Pancreas (tissue), 10 donors: ENCODE results near the gene JPH2. TPM values are rescaled to one million over a fixed set of nuclear protein-coding genes. Genes with fewer than 3 reads are reported as not detected.
"Not testable (repeated sequence)": the region's sequence is repeated elsewhere in the genome, so short reads cannot be mapped to it uniquely, and the experiment has no call there.

Source experiments
- ATAC-seq, 4 donors: fragments of 200-7000 bp; cut with Tn5 transposase; one replicate each; pipeline versions ENCODE4 v1.8.0 to v1.9.1; 2020; ENCODE audit warnings: mild to moderate bottlenecking in 4 of 4, moderate library complexity in 4 of 4
- DNase-seq, 6 donors: peaks; one replicate each; pipeline ENCODE4 v3.0.0-alpha.2; 2020
- FAIRE-seq: peaks from 2 replicates; lab custom pipeline; 2012; peaks lifted over from hg19 to GRCh38; lab: Jason Lieb, UNC
- H3K27ac ChIP-seq, 4 donors: fragments of 200-600 bp; sonication (generic); 1 replicate in 3 of 4; 2 replicates in 1 of 4; pipeline versions ENCODE4 v1.5.0 to v1.8.0; 2020
- H3K27me3 ChIP-seq, 4 donors: fragments of 200-600 bp; one replicate each; pipeline ENCODE4 v1.8.0; 2021
- H3K36me3 ChIP-seq, 3 donors: fragments of 200-600 bp; sonication (generic) in 1 of 3; one replicate each; pipeline versions ENCODE4 v1.5.0 to v1.8.0; 2020 to 2021
- H3K4me1 ChIP-seq, 3 donors: fragments of 200-600 bp; one replicate each; pipeline ENCODE4 v1.8.0; 2021
- H3K4me3 ChIP-seq, 4 donors: fragments of 200-600 bp; sonication (generic) in 2 of 4; one replicate each; pipeline versions ENCODE4 v1.5.0 to v1.8.0; 2020 to 2021
- H3K9me3 ChIP-seq, 4 donors: fragments of 200-600 bp; one replicate each; pipeline ENCODE4 v1.8.0; 2021
- WGBS, 2 donors: extraction: QIAGEN DNeasy Blood & Tissue Kit; methylation state at CpG; one replicate each; pipeline ENCODE4 v1.1.7; 2013; 5-methylcytosine and 5-hydroxymethylcytosine counted together
- intact Hi-C, 3 donors: fragments of 100-400 bp; cut with DNase I; formaldehyde crosslinking; loops; one replicate each; pipeline versions ENCODE4 v1.11.1 to v1.14.2; 2022
- polyA plus RNA-seq, 2 donors: library from polyadenylated mRNA; stranded (reverse); fragments of 200-250 nt; gene quantifications; one replicate each; pipeline ENCODE4 v1.2.3, GENCODE V29; 2013
- total RNA-seq, 6 donors: library from RNA; stranded (reverse); fragmentation: NEBNext Ultra II Directional in 4 of 6; extraction: Animal tissue kit (Norgen Biotek cat#: 25700) in 4 of 6; gene quantifications; one replicate each; pipeline versions ENCODE4 v1.2.1 to v1.2.4, GENCODE V29; 2021 to 2023
- TF ChIP-seq, protein P1 (sequence below), 4 donors: fragments of 200-600 bp; sonication (generic) in 3 of 4; IDR thresholded peaks; one replicate each; pipeline versions ENCODE4 v1.5.0 to v1.8.0; 2021; ENCODE audit warnings: antibody characterized with exemption in 4 of 4
- donor health status: healthy with polysubstance abuse.
- donor health status: DM: no; HTN: no; CAD: no; lungs with moderate emphysema.
- donor health status: DM: no; HTN: no; CAD: no.
- donor health status: control.
- donor health status: control.
- donor health status: Bipolar disorder and iron deficiency.
- donor health status: DM: yes; HTN: yes; CAD: no.
- donor health status: DM: no; HTN: no; CAD: no.
- donor health status: DM: no; HTN: no; CAD: no.
- donor health status: DM: yes; HTN: yes; CAD: no.

The JPH2 gene
- total RNA-seq (under 1 TPM; 0.09 to 0.37 (median 0.22) TPM), polyA plus RNA-seq (1 to 10 TPM in 1 of 2 donors, under 1 TPM in 1; 0.31 to 1.1 TPM)

DNA sequence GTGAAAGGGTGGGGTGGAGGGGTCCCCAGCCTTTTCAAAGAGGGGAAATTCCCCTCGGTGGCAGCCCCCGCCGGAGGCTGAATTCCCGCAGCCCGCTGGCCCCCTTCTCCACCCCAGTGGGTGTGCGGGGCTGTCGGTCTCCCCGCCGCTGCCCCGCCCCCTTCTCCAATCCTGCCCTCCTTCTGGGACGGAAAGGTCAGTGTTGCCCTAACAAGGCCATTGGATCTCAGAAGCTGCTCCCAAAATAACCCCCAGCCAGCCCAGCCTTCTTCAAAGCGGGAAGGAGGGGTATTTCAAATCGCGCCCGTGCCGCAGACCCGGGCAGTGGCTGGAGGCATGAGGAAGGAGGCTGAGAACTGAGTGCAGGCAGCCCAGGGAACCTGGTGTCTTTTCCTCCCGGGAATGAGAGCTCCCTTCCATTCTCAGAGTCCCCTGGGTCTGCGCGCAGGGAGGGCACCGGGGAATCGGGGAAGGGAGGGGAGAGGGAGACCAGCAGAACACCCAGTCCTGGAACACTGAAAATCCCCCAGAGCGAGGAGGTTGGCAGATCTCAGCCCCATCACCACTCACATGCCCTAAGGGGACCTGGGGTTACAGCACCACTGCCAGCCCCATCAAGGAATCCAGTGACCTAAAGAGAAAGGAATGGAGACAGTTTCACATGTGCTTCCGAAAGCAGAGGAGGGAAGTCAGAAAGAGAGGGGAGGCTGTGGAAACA, at the start of gene JPH2:
TSS of gene JPH2 (minus strand) at position 135 of the 718 bp plus-strand sequence. CDS start 483 bp downstream, outside the sequence.
- Histone ChIP-seq H3K4me1 (peaks cover 0 to 10% (median 3%) of the 10 kb centered on the region in 3 donors), H3K27me3 (no peaks in the 10 kb centered on the region), H3K4me3 (peak within 1 kb of the TSS; percentile 4 to 45 (median 20)), H3K27ac (no peak within 1 kb of the TSS), H3K36me3 (no peaks in the 10 kb centered on the region), H3K9me3 (no peaks in the 10 kb centered on the region)
- intact Hi-C loops, result loop anchor here in 2 of 3 donors (5.0 to 10.0 kb wide), 2 partner anchors 62 to 65 kb away; no protein-coding TSS in a partner anchor
- WGBS, 2 donors, result 7% methylated on average over 22 to 24 of the region's 24 CpGs
- FAIRE-seq (no peak), DNase-seq (peak in 2 of 6 donors; percentile 21 to 37), ATAC-seq (peak; percentile 50 to 70 (median 55))
- TF ChIP-seq, protein P1, sequence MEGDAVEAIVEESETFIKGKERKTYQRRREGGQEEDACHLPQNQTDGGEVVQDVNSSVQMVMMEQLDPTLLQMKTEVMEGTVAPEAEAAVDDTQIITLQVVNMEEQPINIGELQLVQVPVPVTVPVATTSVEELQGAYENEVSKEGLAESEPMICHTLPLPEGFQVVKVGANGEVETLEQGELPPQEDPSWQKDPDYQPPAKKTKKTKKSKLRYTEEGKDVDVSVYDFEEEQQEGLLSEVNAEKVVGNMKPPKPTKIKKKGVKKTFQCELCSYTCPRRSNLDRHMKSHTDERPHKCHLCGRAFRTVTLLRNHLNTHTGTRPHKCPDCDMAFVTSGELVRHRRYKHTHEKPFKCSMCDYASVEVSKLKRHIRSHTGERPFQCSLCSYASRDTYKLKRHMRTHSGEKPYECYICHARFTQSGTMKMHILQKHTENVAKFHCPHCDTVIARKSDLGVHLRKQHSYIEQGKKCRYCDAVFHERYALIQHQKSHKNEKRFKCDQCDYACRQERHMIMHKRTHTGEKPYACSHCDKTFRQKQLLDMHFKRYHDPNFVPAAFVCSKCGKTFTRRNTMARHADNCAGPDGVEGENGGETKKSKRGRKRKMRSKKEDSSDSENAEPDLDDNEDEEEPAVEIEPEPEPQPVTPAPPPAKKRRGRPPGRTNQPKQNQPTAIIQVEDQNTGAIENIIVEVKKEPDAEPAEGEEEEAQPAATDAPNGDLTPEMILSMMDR (IDR thresholded peaks at IDR 0.05), result no peak

- intact Hi-C loops, result no loop called here
- Histone ChIP-seq H3K9me3 (no peaks in the 10 kb centered on the region), H3K27me3 (no peaks in the 10 kb centered on the region), H3K4me1 (no peaks in the 10 kb centered on the region), H3K36me3 (no peaks in the 10 kb centered on the region), H3K27ac (no peak overlapping the region), H3K4me3 (no peak overlapping the region)
- 96 to 97% methylated on average over 2 of the region's 2 CpGs for WGBS, 2 donors
- FAIRE-seq (no peak), ATAC-seq (no peak), DNase-seq (no peak)
- TF ChIP-seq, protein P1 (IDR thresholded peaks at IDR 0.05), result no peak
These were observed 48.7 kb upstream of the JPH2 start for GRCh38 chr20:44235702-44236101.

DNA sequence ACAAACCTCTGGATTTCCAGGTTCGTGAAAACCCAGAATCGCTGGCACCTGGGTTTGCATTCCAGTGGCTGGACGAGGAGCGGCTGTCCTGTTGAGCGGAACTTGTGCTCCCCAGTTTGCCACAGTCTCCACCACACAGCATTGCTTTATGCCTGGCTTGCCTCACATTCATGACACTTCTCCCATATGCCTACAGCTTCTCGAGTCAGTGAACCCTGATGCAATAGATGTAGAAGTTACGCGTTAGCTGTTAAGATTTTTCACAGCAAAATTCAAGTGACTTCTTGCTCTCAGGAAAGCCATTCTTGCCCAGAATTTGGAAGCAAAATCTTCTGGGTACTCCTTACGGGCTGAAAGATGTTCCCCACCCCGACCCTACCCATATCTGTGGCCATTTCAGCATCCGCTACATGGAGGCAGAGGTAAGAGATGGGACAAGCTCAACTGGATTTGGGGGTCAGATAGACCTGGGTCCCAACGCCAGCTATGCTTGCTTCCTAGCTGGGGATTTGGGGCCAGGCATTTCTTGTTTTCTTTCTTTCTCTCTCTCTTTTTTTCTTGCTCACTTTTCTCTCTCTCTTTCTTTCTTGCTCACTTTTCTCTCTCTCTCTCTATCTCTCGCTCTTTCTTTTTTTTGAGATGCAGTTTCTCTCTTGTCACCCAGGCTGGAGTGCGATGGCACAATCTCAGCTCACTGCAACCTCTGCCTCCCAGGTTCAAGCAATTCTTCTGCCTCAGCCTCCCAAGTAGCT, 47.8 kb upstream of the JPH2 start:
- DNase-seq (no peak), ATAC-seq (no peak), FAIRE-seq (no peak)
- Histone ChIP-seq H3K9me3 (no peaks in the 10 kb centered on the region), H3K36me3 (no peaks in the 10 kb centered on the region), H3K4me3 (no peak overlapping the region), H3K4me1 (no peaks in the 10 kb centered on the region), H3K27me3 (no peaks in the 10 kb centered on the region), H3K27ac (no peak overlapping the region)
- 91 to 92% methylated on average over 14 of the region's 14 CpGs for WGBS, 2 donors
- TF ChIP-seq, protein P1 (IDR thresholded peaks at IDR 0.05), result no peak
- intact Hi-C loops, result no loop called here

GRCh38 chr20:44233436-44234016, 46.5 kb upstream of the JPH2 start:
- Histone ChIP-seq H3K9me3 (no peaks in the 10 kb centered on the region), H3K27ac (no peak overlapping the region)
- WGBS, 2 donors, result 89 to 94% methylated on average over 6 of the region's 6 CpGs

DNA sequence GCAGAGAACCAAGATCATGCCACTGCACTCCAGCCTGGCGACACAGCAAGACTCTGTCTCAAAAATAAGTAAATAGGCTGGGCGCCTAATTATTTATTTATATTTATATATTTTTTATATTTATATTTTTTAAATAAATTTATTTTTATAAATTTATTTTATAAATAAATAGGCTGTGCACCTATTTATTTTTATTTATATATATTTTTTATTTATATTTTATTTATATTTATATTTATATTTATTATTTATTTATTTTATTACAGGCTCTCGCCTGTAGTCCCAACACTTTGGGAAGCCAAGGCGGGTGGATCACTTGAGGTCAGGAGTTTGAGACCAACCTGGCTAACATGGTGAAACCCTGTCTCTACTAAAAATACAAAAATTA, 45.5 kb upstream of the JPH2 start:
- DNase-seq, H3K27ac ChIP-seq, H3K4me3 ChIP-seq, FAIRE-seq, intact Hi-C loops, H3K36me3 ChIP-seq, H3K4me1 ChIP-seq, H3K27me3 ChIP-seq, ATAC-seq, H3K9me3 ChIP-seq: not testable (repeated sequence)
- WGBS, 2 donors, result 95% methylated on average over 4 of the region's 4 CpGs

More at GRCh38 chr20:44233436-44234016, 46.5 kb upstream of the JPH2 start:
- FAIRE-seq, result no peak
- TF ChIP-seq, protein P1 (IDR thresholded peaks at IDR 0.05), result no peak
- no peak overlapping the region for H3K4me3 ChIP-seq
- H3K4me1 ChIP-seq, result no peaks in the 10 kb centered on the region
- H3K27me3 ChIP-seq, result no peaks in the 10 kb centered on the region
- ATAC-seq, result no peak
- no peak for DNase-seq
- no peaks in the 10 kb centered on the region for H3K36me3 ChIP-seq
- intact Hi-C loops, result no loop called here
